Jurkat, Clone E6-1 (cell line): ENCODE measurements around the gene METAP2. TPM values are rescaled to one million over a fixed set of nuclear protein-coding genes. Genes with fewer than 3 reads are reported as not detected.
"Not testable (repeated sequence)": the region's sequence is repeated elsewhere in the genome, so short reads cannot be mapped to it uniquely, and the experiment has no call there.

Source experiments
- DNase-seq: peaks from one replicate; pipeline ENCODE4 v3.0.0-alpha.2; 2011; ENCODE audit warnings: low read depth, low spot score
- H3K4me3 ChIP-seq: 2 replicates; pipeline ENCODE4 v1.5.1; 2011; ENCODE audit warnings: mild to moderate bottlenecking, low read length, control low read depth, moderate library complexity
- polyA plus RNA-seq: library from polyadenylated mRNA; unstranded; fragments of >200 nt; gene quantifications from one replicate; pipeline ENCODE4 v1.2.1, GENCODE V29; 2012; ENCODE audit warnings: missing spikeins; ENCODE audit not compliant: insufficient read length, insufficient read depth

The METAP2 gene
- 167 TPM for polyA plus RNA-seq

GRCh38 chr12:95473884-95474659 lies at the start of gene METAP2:
TSS of gene METAP2 (plus strand) at chr12:95474152. CDS start at chr12:95474180, 28 bp downstream.
- peak; percentile 89 for DNase-seq
- peak within 1 kb of the TSS; percentile 93 for H3K4me3 ChIP-seq

GRCh38 chr12:95424271-95424994 lies 49.5 kb upstream of the METAP2 start:
- no peak for DNase-seq
- no peak overlapping the region for H3K4me3 ChIP-seq

- DNase-seq: no peak
- H3K4me3 ChIP-seq: no peak overlapping the region
These were observed 44.8 kb upstream of the METAP2 start for GRCh38 chr12:95429172-95429510.

- H3K4me3 ChIP-seq: no peak overlapping the region
- DNase-seq: no peak
These were observed 42.8 kb upstream of the METAP2 start for GRCh38 chr12:95431120-95431519.

GRCh38 chr12:95435355-95435754 lies 38.6 kb upstream of the METAP2 start:
- no peak for DNase-seq
- H3K4me3 ChIP-seq: no peak overlapping the region

- no peak overlapping the region for H3K4me3 ChIP-seq
- no peak for DNase-seq
These were observed 36.4 kb upstream of the METAP2 start for GRCh38 chr12:95437565-95437964.

- no peak for DNase-seq
These were observed 34.3 kb upstream of the METAP2 start for GRCh38 chr12:95439461-95440230.

GRCh38 chr12:95440401-95440800 lies 33.6 kb upstream of the METAP2 start:
- no peak for DNase-seq
- H3K4me3 ChIP-seq: no peak overlapping the region

More at GRCh38 chr12:95439461-95440230, 34.3 kb upstream of the METAP2 start:
- no peak overlapping the region for H3K4me3 ChIP-seq

GRCh38 chr12:95443459-95443858 lies 30.5 kb upstream of the METAP2 start:
- no peak for DNase-seq

GRCh38 chr12:95445099-95445498 lies 28.9 kb upstream of the METAP2 start:
- not testable (repeated sequence) for DNase-seq, H3K4me3 ChIP-seq

More at GRCh38 chr12:95443459-95443858, 30.5 kb upstream of the METAP2 start:
- H3K4me3 ChIP-seq: no peak overlapping the region

GRCh38 chr12:95445884-95446505 lies 28.0 kb upstream of the METAP2 start:
- no peak overlapping the region for H3K4me3 ChIP-seq
- DNase-seq: no peak

- no peak overlapping the region for H3K4me3 ChIP-seq
- no peak for DNase-seq
These were observed 27.4 kb upstream of the METAP2 start for GRCh38 chr12:95446506-95446900.

- DNase-seq, H3K4me3 ChIP-seq: not testable (repeated sequence)
These were observed 24.3 kb upstream of the METAP2 start for GRCh38 chr12:95449656-95450055.

GRCh38 chr12:95452501-95452900 lies 21.5 kb upstream of the METAP2 start:
- not testable (repeated sequence) for H3K4me3 ChIP-seq, DNase-seq

- not testable (repeated sequence) for H3K4me3 ChIP-seq, DNase-seq
These were observed 20.1 kb upstream of the METAP2 start for GRCh38 chr12:95453881-95454280.

- not testable (repeated sequence) for H3K4me3 ChIP-seq, DNase-seq
These were observed 19.2 kb upstream of the METAP2 start for GRCh38 chr12:95454780-95455215.

GRCh38 chr12:95457605-95458004 lies 16.3 kb upstream of the METAP2 start:
- DNase-seq, H3K4me3 ChIP-seq: not testable (repeated sequence)

GRCh38 chr12:95458761-95459160 lies 15.2 kb upstream of the METAP2 start:
- no peak overlapping the region for H3K4me3 ChIP-seq
- DNase-seq: no peak

GRCh38 chr12:95459310-95459709 lies 14.6 kb upstream of the METAP2 start:
- H3K4me3 ChIP-seq: no peak overlapping the region
- DNase-seq: no peak
